ENCODE data around the gene FES. TPM values are rescaled to one million over a fixed set of nuclear protein-coding genes. Genes with fewer than 3 reads are reported as not detected.

FES gene
- total and polyA plus RNA-seq, 2 of the 13 experiments (the other 11 are each of a cell fraction or from before 2014, with no cell fraction given): 4.0 to 9.5 TPM

DNA sequence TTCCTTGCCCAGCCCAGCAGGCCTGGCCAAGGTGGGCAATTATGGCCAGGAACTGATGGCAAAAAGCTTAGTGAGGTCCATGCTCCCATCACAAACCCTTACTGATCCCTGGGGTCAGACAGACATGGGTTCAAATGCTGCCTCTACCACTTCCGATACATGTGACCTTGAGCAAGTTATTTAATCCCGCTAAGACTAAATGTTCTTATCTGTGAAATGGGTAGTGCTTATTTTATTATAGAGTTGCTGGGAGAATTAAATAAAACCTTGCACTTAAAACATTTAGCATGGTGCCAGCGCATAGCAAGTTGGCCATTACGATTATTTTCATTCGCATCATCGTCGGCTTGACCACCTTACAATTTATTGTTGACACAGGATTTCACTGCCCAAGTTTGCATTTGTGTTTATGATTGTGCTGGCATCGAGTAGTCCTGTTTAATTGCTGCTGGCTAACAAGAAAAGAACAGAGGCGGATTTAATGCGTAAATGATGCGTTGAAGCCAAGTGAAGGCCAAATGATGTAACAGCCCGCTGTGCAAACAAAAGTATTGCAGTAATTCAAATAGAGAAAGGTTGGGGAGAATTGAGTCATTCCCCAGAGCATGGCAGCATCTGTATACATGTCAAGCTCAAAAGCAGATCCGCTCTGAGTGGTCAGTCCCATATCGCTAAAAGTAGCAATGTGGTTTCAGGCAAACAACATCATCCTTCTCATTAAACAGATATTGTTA is 23.2 kb upstream of the FES start (continued):
- TF ChIP-seq CEBPB (IDR thresholded peaks at IDR 0.05; ENCODE audit: borderline replicate concordance, low read depth, low read length) (peak; percentile 98), NFYC (CRISPR knock-in tag; IDR thresholded peaks at IDR 0.05) (peak; percentile 26; the same call in 1 of the 2 replicates), ZNF629 (CRISPR knock-in tag; conservative IDR thresholded peaks at IDR 0.05) (peak; percentile 66), ZNF367 (CRISPR knock-in tag; IDR thresholded peaks at IDR 0.05; ENCODE audit: borderline replicate concordance) (no peak), HDAC2 (CRISPR knock-in tag; IDR thresholded peaks at IDR 0.05) (peak; percentile 79), ZNF737 (CRISPR knock-in tag; IDR thresholded peaks at IDR 0.05; ENCODE audit: borderline replicate concordance) (no peak), PRMT3 (CRISPR knock-in tag; IDR thresholded peaks at IDR 0.05; ENCODE audit: borderline replicate concordance, low read depth) (no peak), ZNF670 (CRISPR knock-in tag; IDR thresholded peaks at IDR 0.05; ENCODE audit: borderline replicate concordance) (0 out of 2 replicates have a peak, but pooled peaks have one; percentile 34), GABPB1 (CRISPR knock-in tag; IDR thresholded peaks at IDR 0.05) (peak; percentile 46; the same call in 1 of the 2 replicates), FOSL1 (CRISPR knock-in tag; IDR thresholded peaks at IDR 0.05; ENCODE audit: borderline replicate concordance) (peak; percentile 71; the same call in 1 of the 2 replicates), AGO2 (optimal IDR thresholded peaks at IDR 0.05; ENCODE audit: low read depth, low read length) (no peak), MED8 (CRISPR knock-in tag; IDR thresholded peaks at IDR 0.05; ENCODE audit: insufficient replicate concordance) (peak; percentile 39), ZNF564 (CRISPR knock-in tag; IDR thresholded peaks at IDR 0.05) (no peak)
- TF ChIP-seq, protein P1, sequence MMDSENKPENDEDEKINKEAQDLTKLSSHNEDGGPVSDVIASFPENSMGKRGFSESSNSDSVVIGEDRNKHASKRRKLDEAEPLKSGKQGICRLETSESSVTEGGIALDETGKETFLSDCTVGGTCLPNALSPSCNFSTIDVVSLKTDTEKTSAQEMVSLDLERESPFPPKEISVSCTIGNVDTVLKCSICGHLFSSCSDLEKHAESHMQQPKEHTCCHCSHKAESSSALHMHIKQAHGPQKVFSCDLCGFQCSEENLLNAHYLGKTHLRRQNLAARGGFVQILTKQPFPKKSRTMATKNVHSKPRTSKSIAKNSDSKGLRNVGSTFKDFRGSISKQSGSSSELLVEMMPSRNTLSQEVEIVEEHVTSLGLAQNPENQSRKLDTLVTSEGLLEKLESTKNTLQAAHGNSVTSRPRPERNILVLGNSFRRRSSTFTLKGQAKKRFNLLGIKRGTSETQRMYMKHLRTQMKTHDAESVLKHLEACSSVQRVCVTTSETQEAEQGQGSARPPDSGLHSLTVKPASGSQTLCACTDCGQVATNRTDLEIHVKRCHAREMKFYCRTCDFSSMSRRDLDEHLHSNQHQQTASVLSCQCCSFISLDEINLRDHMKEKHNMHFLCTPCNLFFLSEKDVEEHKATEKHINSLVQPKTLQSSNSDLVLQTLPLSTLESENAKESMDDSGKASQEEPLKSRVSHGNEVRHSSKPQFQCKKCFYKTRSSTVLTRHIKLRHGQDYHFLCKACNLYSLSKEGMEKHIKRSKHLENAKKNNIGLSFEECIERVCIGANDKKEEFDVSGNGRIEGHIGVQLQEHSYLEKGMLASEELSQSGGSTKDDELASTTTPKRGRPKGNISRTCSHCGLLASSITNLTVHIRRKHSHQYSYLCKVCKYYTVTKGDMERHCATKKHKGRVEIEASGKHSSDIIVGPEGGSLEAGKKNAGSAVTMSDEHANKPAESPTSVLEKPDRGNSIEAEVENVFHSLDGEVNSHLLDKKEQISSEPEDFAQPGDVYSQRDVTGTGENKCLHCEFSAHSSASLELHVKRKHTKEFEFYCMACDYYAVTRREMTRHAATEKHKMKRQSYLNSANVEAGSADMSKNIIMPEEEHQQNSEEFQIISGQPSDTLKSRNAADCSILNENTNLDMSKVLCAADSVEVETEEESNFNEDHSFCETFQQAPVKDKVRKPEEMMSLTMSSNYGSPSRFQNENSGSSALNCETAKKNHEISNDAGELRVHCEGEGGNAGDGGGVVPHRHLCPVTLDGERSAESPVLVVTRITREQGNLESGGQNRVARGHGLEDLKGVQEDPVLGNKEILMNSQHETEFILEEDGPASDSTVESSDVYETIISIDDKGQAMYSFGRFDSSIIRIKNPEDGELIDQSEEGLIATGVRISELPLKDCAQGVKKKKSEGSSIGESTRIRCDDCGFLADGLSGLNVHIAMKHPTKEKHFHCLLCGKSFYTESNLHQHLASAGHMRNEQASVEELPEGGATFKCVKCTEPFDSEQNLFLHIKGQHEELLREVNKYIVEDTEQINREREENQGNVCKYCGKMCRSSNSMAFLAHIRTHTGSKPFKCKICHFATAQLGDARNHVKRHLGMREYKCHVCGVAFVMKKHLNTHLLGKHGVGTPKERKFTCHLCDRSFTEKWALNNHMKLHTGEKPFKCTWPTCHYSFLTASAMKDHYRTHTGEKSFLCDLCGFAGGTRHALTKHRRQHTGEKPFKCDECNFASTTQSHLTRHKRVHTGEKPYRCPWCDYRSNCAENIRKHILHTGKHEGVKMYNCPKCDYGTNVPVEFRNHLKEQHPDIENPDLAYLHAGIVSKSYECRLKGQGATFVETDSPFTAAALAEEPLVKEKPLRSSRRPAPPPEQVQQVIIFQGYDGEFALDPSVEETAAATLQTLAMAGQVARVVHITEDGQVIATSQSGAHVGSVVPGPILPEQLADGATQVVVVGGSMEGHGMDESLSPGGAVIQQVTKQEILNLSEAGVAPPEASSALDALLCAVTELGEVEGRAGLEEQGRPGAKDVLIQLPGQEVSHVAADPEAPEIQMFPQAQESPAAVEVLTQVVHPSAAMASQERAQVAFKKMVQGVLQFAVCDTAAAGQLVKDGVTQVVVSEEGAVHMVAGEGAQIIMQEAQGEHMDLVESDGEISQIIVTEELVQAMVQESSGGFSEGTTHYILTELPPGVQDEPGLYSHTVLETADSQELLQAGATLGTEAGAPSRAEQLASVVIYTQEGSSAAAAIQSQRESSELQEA (CRISPR knock-in tag; IDR thresholded peaks at IDR 0.05; ENCODE audit: not compliant biosample characterization): no peak
- TF ChIP-seq, protein P2, sequence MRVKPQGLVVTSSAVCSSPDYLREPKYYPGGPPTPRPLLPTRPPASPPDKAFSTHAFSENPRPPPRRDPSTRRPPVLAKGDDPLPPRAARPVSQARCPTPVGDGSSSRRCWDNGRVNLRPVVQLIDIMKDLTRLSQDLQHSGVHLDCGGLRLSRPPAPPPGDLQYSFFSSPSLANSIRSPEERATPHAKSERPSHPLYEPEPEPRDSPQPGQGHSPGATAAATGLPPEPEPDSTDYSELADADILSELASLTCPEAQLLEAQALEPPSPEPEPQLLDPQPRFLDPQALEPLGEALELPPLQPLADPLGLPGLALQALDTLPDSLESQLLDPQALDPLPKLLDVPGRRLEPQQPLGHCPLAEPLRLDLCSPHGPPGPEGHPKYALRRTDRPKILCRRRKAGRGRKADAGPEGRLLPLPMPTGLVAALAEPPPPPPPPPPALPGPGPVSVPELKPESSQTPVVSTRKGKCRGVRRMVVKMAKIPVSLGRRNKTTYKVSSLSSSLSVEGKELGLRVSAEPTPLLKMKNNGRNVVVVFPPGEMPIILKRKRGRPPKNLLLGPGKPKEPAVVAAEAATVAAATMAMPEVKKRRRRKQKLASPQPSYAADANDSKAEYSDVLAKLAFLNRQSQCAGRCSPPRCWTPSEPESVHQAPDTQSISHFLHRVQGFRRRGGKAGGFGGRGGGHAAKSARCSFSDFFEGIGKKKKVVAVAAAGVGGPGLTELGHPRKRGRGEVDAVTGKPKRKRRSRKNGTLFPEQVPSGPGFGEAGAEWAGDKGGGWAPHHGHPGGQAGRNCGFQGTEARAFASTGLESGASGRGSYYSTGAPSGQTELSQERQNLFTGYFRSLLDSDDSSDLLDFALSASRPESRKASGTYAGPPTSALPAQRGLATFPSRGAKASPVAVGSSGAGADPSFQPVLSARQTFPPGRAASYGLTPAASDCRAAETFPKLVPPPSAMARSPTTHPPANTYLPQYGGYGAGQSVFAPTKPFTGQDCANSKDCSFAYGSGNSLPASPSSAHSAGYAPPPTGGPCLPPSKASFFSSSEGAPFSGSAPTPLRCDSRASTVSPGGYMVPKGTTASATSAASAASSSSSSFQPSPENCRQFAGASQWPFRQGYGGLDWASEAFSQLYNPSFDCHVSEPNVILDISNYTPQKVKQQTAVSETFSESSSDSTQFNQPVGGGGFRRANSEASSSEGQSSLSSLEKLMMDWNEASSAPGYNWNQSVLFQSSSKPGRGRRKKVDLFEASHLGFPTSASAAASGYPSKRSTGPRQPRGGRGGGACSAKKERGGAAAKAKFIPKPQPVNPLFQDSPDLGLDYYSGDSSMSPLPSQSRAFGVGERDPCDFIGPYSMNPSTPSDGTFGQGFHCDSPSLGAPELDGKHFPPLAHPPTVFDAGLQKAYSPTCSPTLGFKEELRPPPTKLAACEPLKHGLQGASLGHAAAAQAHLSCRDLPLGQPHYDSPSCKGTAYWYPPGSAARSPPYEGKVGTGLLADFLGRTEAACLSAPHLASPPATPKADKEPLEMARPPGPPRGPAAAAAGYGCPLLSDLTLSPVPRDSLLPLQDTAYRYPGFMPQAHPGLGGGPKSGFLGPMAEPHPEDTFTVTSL (CRISPR knock-in tag; IDR thresholded peaks at IDR 0.05; ENCODE audit: borderline replicate concordance): no peak; the same call in 1 of the 2 replicates

Measured in HepG2 (cell line).